ENCODE measurements around the gene SOCS3.

GRCh38 chr17:78399693-78400144, 39.8 kb upstream of the SOCS3 start:
- TF ChIP-seq RAD21 (IDR thresholded peaks at IDR 0.05; ENCODE audit: insufficient read depth, low read depth, low read length) (no peak), REST (IDR thresholded peaks at IDR 0.05; ENCODE audit: low read depth, low read length) (no peak), ZSCAN29 (IDR thresholded peaks at IDR 0.05) (no peak), SP1 (IDR thresholded peaks at IDR 0.05; ENCODE audit: low read depth, low read length) (no peak)
